Activated naive CD4-positive, alpha-beta T cell (primary cell): Measurements from ENCODE around the gene GCHFR.

Experiments
- DNase-seq, 4 experiments: peaks; one replicate each; lab custom pipeline; 2025; lab: John Stamatoyannopoulos, UW

The GCHFR gene

GRCh38 chr15:40775740-40776536 is 12.1 kb downstream of the GCHFR start:
- DNase-seq, result no peak

GRCh38 chr15:40776537-40777141 is 12.8 kb downstream of the GCHFR start:
- DNase-seq, result no peak

- peak; percentile 35 to 77 (median 62) for DNase-seq
Measured at GRCh38 chr15:40782609-40783227, 18.9 kb downstream of the GCHFR start.

- no peak for DNase-seq
Measured at GRCh38 chr15:40785164-40785563, 21.3 kb downstream of the GCHFR start.

GRCh38 chr15:40785814-40786213 is 21.9 kb downstream of the GCHFR start:
- DNase-seq, result no peak

GRCh38 chr15:40787344-40787841 is 23.5 kb downstream of the GCHFR start:
- DNase-seq, result peak in 2 of 4 experiments; percentile 6 to 9

GRCh38 chr15:40787991-40788390 is 24.1 kb downstream of the GCHFR start:
- DNase-seq, result no peak

GRCh38 chr15:40789119-40789518 is 25.3 kb downstream of the GCHFR start:
- no peak for DNase-seq

- no peak for DNase-seq
Measured at GRCh38 chr15:40789999-40790398, 26.1 kb downstream of the GCHFR start.

GRCh38 chr15:40790718-40791117 is 26.9 kb downstream of the GCHFR start:
- no peak for DNase-seq

- DNase-seq, result no peak
Measured at GRCh38 chr15:40792394-40792793, 28.5 kb downstream of the GCHFR start.

- no peak for DNase-seq
Measured at GRCh38 chr15:40793216-40793989, 29.5 kb downstream of the GCHFR start.

GRCh38 chr15:40796041-40796440 is 32.2 kb downstream of the GCHFR start:
- no peak for DNase-seq

GRCh38 chr15:40796512-40796911 is 32.6 kb downstream of the GCHFR start:
- DNase-seq, result no peak

GRCh38 chr15:40799523-40799922 is 35.7 kb downstream of the GCHFR start:
- DNase-seq, result no peak

GRCh38 chr15:40803076-40803475 is 39.2 kb downstream of the GCHFR start:
- no peak for DNase-seq

- DNase-seq, result no peak
Measured at GRCh38 chr15:40803688-40804087, 39.8 kb downstream of the GCHFR start.

- DNase-seq, result no peak
Measured at GRCh38 chr15:40806672-40807027, 42.8 kb downstream of the GCHFR start.

- DNase-seq, result peak; percentile 78 to 90 (median 84)
Measured at GRCh38 chr15:40807028-40807887, 43.4 kb downstream of the GCHFR start, which contains the start of the genes DNAJC17 and ZFYVE19. Gene DNAJC17 (minus strand): TSS chr15:40807473. CDS start chr15:40807446, 27 bp downstream. Gene ZFYVE19 (plus strand): TSS chr15:40807089. CDS start chr15:40807590, 501 bp downstream.

- no peak for DNase-seq
Measured at GRCh38 chr15:40807888-40808461, 44.1 kb downstream of the GCHFR start.
